H1 (cell line): ENCODE measurements around the gene ZNF761.

Experiments
- EP300 ChIP-seq, 2 experiments: IDR thresholded peaks; 1 replicate in 1 of 2; 2 replicates in 1 of 2; pipeline ENCODE4 v1.6.1; 2011 to 2012; ENCODE audit warnings: low read depth in 2 of 2, low read length in 2 of 2, mild to moderate bottlenecking in 2 of 2, borderline replicate concordance in 1 of 2, inconsistent platforms in 1 of 2, moderate library complexity in 1 of 2
- EZH2 ChIP-seq: fragments of 200-600 bp; sonication (generic); IDR thresholded peaks from 2 replicates; pipeline ENCODE4 v1.7.1; 2012; ENCODE audit warnings: low read depth, mild to moderate bottlenecking, moderate library complexity, low read length, inconsistent platforms; ENCODE audit not compliant: severe bottlenecking
- JUN ChIP-seq: IDR thresholded peaks from 2 replicates; pipeline ENCODE4 v1.6.1; 2011; ENCODE audit warnings: low read depth, mild to moderate bottlenecking, improper control_type of control experiment, low read length
- POLR2A ChIP-seq, 2 experiments: IDR thresholded peaks; 1 replicate in 1 of 2; 2 replicates in 1 of 2; pipeline ENCODE4 v1.6.1; 2011; ENCODE audit warnings: low read depth in 2 of 2, low read length in 2 of 2, mild to moderate bottlenecking in 2 of 2; ENCODE audit errors: control extremely low read depth in 1 of 2
- RNF2 ChIP-seq: fragments of 200-900, 300-1000 bp; sonication (generic); IDR thresholded peaks from 2 replicates; pipeline ENCODE4 v1.7.1; 2016; ENCODE audit warnings: borderline replicate concordance, low read depth, mild to moderate bottlenecking, antibody characterized with exemption, low read length; ENCODE audit not compliant: poor library complexity, severe bottlenecking; ENCODE audit errors: missing control alignments
- SP4 ChIP-seq: IDR thresholded peaks from 2 replicates; pipeline ENCODE4 v1.6.1; 2012; ENCODE audit warnings: low read length, inconsistent platforms
- TAF7 ChIP-seq: optimal IDR thresholded peaks from 2 replicates; pipeline ENCODE3; 2011; ENCODE audit warnings: low read depth, mild to moderate bottlenecking, inconsistent platforms, low read length, moderate library complexity, borderline replicate concordance
- TCF12 ChIP-seq: IDR thresholded peaks from 2 replicates; pipeline ENCODE4 v1.6.1; 2011; ENCODE audit warnings: low read depth, mild to moderate bottlenecking, low read length

DNA sequence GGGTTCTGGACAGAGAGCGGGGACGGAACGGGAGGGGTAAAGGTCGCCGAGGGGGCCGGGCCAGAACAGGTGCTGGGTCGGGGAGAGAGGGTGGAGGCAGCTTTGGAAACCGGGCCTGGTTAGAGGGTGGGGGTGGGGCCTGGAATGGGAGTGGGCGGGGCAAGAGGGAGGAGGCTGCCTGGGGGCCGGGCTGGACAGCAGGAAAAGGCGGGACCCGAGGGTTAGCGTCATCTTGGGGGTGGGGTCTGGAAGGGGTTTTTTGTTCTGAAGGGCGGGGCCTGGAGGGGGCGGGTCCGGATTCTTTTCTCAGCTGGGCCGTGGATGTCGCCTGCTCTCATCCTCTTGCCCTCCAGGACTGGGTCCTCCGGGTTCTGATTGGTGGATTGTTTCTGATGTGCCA lies 31.5 kb downstream of the ZNF761 start:
- TF ChIP-seq EP300 (IDR thresholded peaks at IDR 0.05; ENCODE audit: borderline replicate concordance in 1 of 2, low read depth in 2 of 2, low read length in 2 of 2) = no peak
- no peak for TF ChIP-seq SP4
- TF ChIP-seq JUN = no peak
- TF ChIP-seq RNF2 = no peak
- TF ChIP-seq EZH2 = no peak
- TF ChIP-seq TAF7 = no peak
- TF ChIP-seq TCF12 = no peak
- no peak for TF ChIP-seq POLR2A (IDR thresholded peaks at IDR 0.05; ENCODE audit: control extremely low read depth in 1 of 2, low read depth in 2 of 2, low read length in 2 of 2)
